GM21529 (cell line): ENCODE measurements around the gene PTGR2.
"Not testable (repeated sequence)": the region's sequence is repeated elsewhere in the genome, so short reads cannot be mapped to it uniquely, and the experiment has no call there.

Experiments
- ATAC-seq: cut with Tn5 transposase; IDR thresholded peaks from one replicate; pipeline ENCODE4 v1.9.1; 2021; ENCODE audit not compliant: unreplicated experiment

Gene PTGR2

GRCh38 chr14:73886449-73887317, 35.1 kb downstream of the PTGR2 start, which contains the start of gene ZNF410:
Gene ZNF410, plus strand, starts transcription at chr14:73886859. Its CDS starts 5,317 bp downstream, at chr14:73892176.
- peak; percentile 92 for ATAC-seq

- no peak for ATAC-seq
Observed at GRCh38 chr14:73887318-73887616, 35.6 kb downstream of the PTGR2 start.

- no peak for ATAC-seq
Observed at GRCh38 chr14:73887694-73888459, 36.2 kb downstream of the PTGR2 start.

- ATAC-seq: no peak
Observed at GRCh38 chr14:73888460-73888725, 36.8 kb downstream of the PTGR2 start.

- no peak for ATAC-seq
Observed at GRCh38 chr14:73888971-73889370, 37.3 kb downstream of the PTGR2 start.

GRCh38 chr14:73889376-73889775, 37.7 kb downstream of the PTGR2 start:
- no peak for ATAC-seq

- ATAC-seq: not testable (repeated sequence)
Observed at GRCh38 chr14:73894180-73894687, 42.6 kb downstream of the PTGR2 start.

- no peak for ATAC-seq
Observed at GRCh38 chr14:73895939-73896338, 44.3 kb downstream of the PTGR2 start.

- ATAC-seq: no peak
Observed at GRCh38 chr14:73896521-73896920, 44.9 kb downstream of the PTGR2 start.

GRCh38 chr14:73903028-73903427, 51.4 kb downstream of the PTGR2 start:
- ATAC-seq: no peak

GRCh38 chr14:73909681-73910080, 58.0 kb downstream of the PTGR2 start:
- ATAC-seq: no peak

GRCh38 chr14:73913256-73913655, 61.6 kb downstream of the PTGR2 start:
- ATAC-seq: no peak

GRCh38 chr14:73916324-73916723, 64.7 kb downstream of the PTGR2 start:
- ATAC-seq: no peak

- not testable (repeated sequence) for ATAC-seq
Observed at GRCh38 chr14:73919457-73919856, 67.8 kb downstream of the PTGR2 start.

GRCh38 chr14:73924337-73924736, 72.7 kb downstream of the PTGR2 start:
- ATAC-seq: no peak
